MM.1S (cell line): Measurements from ENCODE around the gene PSME3IP1.

Experiments
- DNase-seq: peaks from one replicate; pipeline ENCODE4 v3.0.0-alpha.2; 2015
- H2AFZ ChIP-seq: fragments of 300-600 bp; sonication (generic); 2 replicates; pipeline ENCODE4 v1.6.0; 2016; ENCODE audit warnings: antibody characterized with exemption, low read length
- H3F3A ChIP-seq: fragments of 300-600 bp; sonication (generic); 2 replicates; pipeline ENCODE4 v1.6.1; 2016; ENCODE audit warnings: mild to moderate bottlenecking, antibody characterized with exemption, low read length, moderate library complexity, mixed read lengths; ENCODE audit not compliant: insufficient read depth
- H3K27ac ChIP-seq: fragments of 300-600 bp; sonication (generic); 2 replicates; pipeline ENCODE4 v1.5.1; 2016; ENCODE audit warnings: mild to moderate bottlenecking, low read length
- H3K27me3 ChIP-seq: fragments of 300-600 bp; sonication (generic); replicated peaks from 2 replicates; pipeline ENCODE4 v1.6.0; 2016; ENCODE audit warnings: low read length; ENCODE audit not compliant: insufficient read depth
- H3K36me3 ChIP-seq: fragments of 300-600 bp; sonication (generic); replicated peaks from 2 replicates; pipeline ENCODE4 v1.6.1; 2016; ENCODE audit warnings: mild to moderate bottlenecking, low read length, mixed read lengths; ENCODE audit not compliant: insufficient read depth
- H3K4me1 ChIP-seq: fragments of 300-600 bp; sonication (generic); 2 replicates; pipeline ENCODE4 v1.6.1; 2016; ENCODE audit warnings: low read length, mixed read lengths
- H3K4me2 ChIP-seq: fragments of 300-600 bp; sonication (generic); 2 replicates; pipeline ENCODE4 v1.6.0; 2016; ENCODE audit warnings: low read depth, low read length
- H3K4me3 ChIP-seq: fragments of 300-600 bp; sonication (generic); 2 replicates; pipeline ENCODE4 v1.5.1; 2016; ENCODE audit warnings: low read length, mixed read lengths
- H3K79me2 ChIP-seq: fragments of 300-600 bp; sonication (generic); 2 replicates; pipeline ENCODE4 v1.6.1; 2016; ENCODE audit warnings: mixed run types, low read length, mixed read lengths
- H3K9ac ChIP-seq: fragments of 300-600 bp; sonication (generic); 2 replicates; pipeline ENCODE4 v1.6.1; 2016; ENCODE audit warnings: low read length, mixed read lengths
- H3K9me2 ChIP-seq: fragments of 300-600 bp; sonication (generic); replicated peaks from 2 replicates; pipeline ENCODE4 v1.6.1; 2016; ENCODE audit warnings: mild to moderate bottlenecking, low read length, mixed read lengths; ENCODE audit not compliant: insufficient read depth
- H3K9me3 ChIP-seq: fragments of 300-600 bp; sonication (generic); replicated peaks from 2 replicates; pipeline ENCODE4 v1.6.1; 2016; ENCODE audit warnings: mild to moderate bottlenecking, low read length, mixed read lengths; ENCODE audit not compliant: insufficient read depth
- H4K20me1 ChIP-seq: fragments of 300-600 bp; sonication (generic); 2 replicates; pipeline ENCODE4 v1.6.1; 2016; ENCODE audit warnings: mild to moderate bottlenecking, low read length, moderate library complexity, mixed read lengths; ENCODE audit not compliant: insufficient read depth
- EZH2 ChIP-seq: fragments of 300-600 bp; sonication (generic); optimal IDR thresholded peaks from 2 replicates; pipeline ENCODE3; 2017; ENCODE audit warnings: low read depth, mild to moderate bottlenecking, antibody characterized with exemption, low read length, mixed read lengths
- EZH2phosphoT487 ChIP-seq: fragments of 300-600 bp; sonication (generic); IDR thresholded peaks from 2 replicates; pipeline ENCODE4 v1.6.1; 2018; ENCODE audit warnings: antibody characterized with exemption, low read length
- TF ChIP-seq, protein P1 (sequence below): fragments of 300-600 bp; sonication (generic); IDR thresholded peaks from 2 replicates; pipeline ENCODE4 v1.5.1; 2016; ENCODE audit warnings: antibody characterized with exemption, low read length, mixed read lengths

Gene PSME3IP1

DNA sequence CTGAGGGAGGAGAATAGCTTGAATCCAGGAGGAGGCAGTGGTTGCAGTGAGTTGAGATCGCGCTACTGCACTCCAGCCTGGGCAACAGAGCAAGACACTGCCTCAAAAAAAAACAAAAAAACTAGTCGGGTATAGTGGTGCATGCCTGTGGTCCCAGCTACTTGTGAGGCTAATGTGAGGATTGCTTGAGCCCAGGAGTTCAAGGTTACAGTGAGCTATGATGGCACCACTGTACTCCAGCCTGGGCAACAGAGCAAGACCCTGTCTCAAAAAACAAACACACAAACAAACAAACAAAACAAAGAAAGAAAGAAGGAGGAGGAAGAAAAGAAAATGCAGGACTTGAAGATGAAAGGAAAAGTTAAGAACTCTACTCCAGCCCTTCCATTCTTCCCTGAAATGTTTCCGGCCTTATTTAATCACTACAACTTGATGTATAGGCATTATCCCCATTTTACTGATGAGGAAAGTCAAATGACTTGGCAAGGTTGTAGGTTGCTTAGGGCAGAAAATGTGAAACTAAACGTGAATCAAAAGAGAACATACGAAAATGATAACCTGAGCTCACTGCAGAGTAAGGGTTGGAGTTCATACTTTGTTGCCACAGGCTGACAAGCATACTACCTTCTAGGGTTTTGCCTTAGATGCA, 30.0 kb downstream of the PSME3IP1 start:
- H3K9ac ChIP-seq: no peak overlapping the region
- H2AFZ ChIP-seq: no peak overlapping the region
- peaks cover 7% of the 10 kb centered on the region for H3K4me1 ChIP-seq
- no peaks in the 10 kb centered on the region for H3K79me2 ChIP-seq
- H3K9me3 ChIP-seq: no peaks in the 10 kb centered on the region
- H3K36me3 ChIP-seq: peaks cover 2% of the 10 kb centered on the region; the same call in 1 of the 2 replicates
- no peak overlapping the region for H3K27ac ChIP-seq
- TF ChIP-seq, protein P1, sequence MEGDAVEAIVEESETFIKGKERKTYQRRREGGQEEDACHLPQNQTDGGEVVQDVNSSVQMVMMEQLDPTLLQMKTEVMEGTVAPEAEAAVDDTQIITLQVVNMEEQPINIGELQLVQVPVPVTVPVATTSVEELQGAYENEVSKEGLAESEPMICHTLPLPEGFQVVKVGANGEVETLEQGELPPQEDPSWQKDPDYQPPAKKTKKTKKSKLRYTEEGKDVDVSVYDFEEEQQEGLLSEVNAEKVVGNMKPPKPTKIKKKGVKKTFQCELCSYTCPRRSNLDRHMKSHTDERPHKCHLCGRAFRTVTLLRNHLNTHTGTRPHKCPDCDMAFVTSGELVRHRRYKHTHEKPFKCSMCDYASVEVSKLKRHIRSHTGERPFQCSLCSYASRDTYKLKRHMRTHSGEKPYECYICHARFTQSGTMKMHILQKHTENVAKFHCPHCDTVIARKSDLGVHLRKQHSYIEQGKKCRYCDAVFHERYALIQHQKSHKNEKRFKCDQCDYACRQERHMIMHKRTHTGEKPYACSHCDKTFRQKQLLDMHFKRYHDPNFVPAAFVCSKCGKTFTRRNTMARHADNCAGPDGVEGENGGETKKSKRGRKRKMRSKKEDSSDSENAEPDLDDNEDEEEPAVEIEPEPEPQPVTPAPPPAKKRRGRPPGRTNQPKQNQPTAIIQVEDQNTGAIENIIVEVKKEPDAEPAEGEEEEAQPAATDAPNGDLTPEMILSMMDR: no peak
- TF ChIP-seq EZH2phosphoT487: no peak
- no peak for TF ChIP-seq EZH2
- DNase-seq: no peak
- H3K27me3 ChIP-seq: no peaks in the 10 kb centered on the region
- H3K4me2 ChIP-seq: no peak overlapping the region
- H3K9me2 ChIP-seq: no peaks in the 10 kb centered on the region
- H3F3A ChIP-seq: no peaks in the 10 kb centered on the region
- H4K20me1 ChIP-seq: no peaks in the 10 kb centered on the region
- no peak overlapping the region for H3K4me3 ChIP-seq

DNA sequence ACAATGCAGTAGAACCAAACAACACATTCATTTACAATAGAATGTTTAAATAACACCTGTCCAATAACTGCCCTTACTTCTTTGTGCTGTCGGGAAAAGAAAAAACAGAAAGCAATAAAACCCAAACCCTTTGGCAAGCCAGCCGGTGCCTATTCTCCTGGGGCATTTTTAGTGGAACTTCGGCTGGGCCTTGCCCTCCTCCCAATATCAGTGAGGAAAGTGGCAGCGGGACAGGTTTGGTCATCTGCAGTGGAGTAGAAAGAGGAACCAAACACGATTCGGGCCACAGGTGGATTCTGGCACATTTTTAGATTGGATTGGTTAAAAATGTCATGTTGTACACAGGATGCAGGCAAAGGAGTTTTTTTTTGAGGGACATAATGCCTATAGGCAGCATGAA, 32.0 kb downstream of the PSME3IP1 start:
- DNase-seq: no peak
- Histone ChIP-seq H3K9ac (no peak overlapping the region), H4K20me1 (no peaks in the 10 kb centered on the region), H2AFZ (no peak overlapping the region), H3K4me3 (no peak overlapping the region), H3K27ac (no peak overlapping the region), H3K79me2 (no peaks in the 10 kb centered on the region), H3K9me3 (no peaks in the 10 kb centered on the region), H3K4me2 (no peak overlapping the region), H3K9me2 (no peaks in the 10 kb centered on the region), H3K36me3 (peaks cover 2% of the 10 kb centered on the region; the same call in 1 of the 2 replicates), H3F3A (no peaks in the 10 kb centered on the region), H3K4me1 (peaks cover 7% of the 10 kb centered on the region), H3K27me3 (no peaks in the 10 kb centered on the region)
- TF ChIP-seq, protein P1: no peak
- TF ChIP-seq EZH2phosphoT487 (no peak), EZH2 (no peak)

DNA sequence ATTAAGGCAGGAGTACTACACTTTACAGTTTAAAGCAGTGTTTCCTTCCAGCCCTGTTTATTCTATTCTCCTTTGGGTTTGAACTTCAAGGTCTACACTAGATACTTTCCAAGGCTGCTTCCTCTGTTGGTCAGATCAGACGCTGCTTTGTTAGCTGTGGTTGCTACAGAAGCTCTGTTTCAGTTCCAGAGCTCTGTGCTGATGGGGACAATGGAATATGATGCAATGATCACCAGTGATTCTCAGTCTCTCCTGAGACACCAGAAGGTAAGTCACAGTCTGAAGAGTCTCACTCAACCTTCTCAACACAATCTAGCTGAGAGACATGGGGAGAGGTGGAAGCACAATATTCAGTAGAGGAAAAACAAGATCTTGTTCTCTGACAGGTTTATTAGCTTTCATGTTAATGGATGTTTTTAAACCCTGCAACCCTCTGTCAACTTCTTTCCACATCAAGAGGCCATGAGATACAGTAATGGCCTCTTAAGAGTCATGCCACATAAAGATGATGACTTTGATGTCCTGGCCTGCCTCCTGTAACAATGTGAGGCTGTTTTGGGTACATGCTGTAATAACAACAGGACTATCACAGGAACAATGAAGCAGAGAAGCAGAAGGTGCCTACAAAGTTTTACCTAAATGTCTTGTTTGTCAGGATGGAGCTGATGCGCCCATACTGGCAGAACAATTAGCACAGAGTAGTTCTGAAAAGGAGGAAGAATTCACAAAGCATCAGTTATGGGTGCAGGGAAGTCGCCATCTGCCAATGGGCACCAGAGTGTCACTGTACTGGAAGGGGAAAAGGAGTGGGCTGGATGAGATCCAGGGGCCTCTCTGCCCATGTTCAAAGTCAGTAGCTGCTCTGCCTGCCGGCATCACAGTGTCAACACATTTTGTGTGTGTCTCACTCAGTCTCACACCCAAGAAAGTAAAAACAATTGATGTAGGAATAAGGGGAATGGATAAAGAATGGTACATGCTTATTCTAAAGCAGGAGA, 33.4 kb downstream of the PSME3IP1 start:
- Histone ChIP-seq H3K79me2 (no peaks in the 10 kb centered on the region), H3K9ac (no peak overlapping the region), H3K4me1 (peaks cover 22% of the 10 kb centered on the region), H3K9me2 (no peaks in the 10 kb centered on the region), H2AFZ (no peak overlapping the region), H3K4me2 (no peak overlapping the region), H3K27ac (peak overlapping the region; percentile 40; the same call in 1 of the 2 replicates), H3K27me3 (no peaks in the 10 kb centered on the region), H3F3A (0 out of 2 replicates have a peak, but pooled peaks cover 5% of the 10 kb centered on the region), H3K4me3 (no peak overlapping the region), H3K9me3 (no peaks in the 10 kb centered on the region), H4K20me1 (no peaks in the 10 kb centered on the region), H3K36me3 (peaks cover 2% of the 10 kb centered on the region; the same call in 1 of the 2 replicates)
- DNase-seq: no peak
- TF ChIP-seq EZH2 (no peak), EZH2phosphoT487 (no peak)
- TF ChIP-seq, protein P1: no peak
